K562 (cell line): ENCODE results near the gene RCE1. TPM values are rescaled to one million over a fixed set of nuclear protein-coding genes. Genes with fewer than 3 reads are reported as not detected.

ENCODE experiments used
- ATAC-seq: fragments of 200-7000 bp; cut with Tn5 transposase; 3 replicates; pipeline ENCODE4 v1.9.1; 2020; ENCODE audit warnings: moderate library complexity
- BruUV-seq: library from RNA; stranded (reverse); fragments of 400-500 nt; replicated peaks from 2 replicates; lab custom pipeline; 2021; lab: Mats Ljungman, UMichigan
- CTCF ChIA-PET: fragments of 300-600 bp; formaldehyde crosslinking; extraction: SDS; loops from one replicate; lab custom pipeline; 2021; ENCODE audit warnings: low intra/inter-chr PET ratio; lab: Yijun Ruan, JAX
- POLR2A ChIA-PET: fragments of 300-600, 350-650 bp; sonication (Branson Sonifier 250); formaldehyde crosslinking; extraction: SDS; loops from one replicate; lab custom pipeline; 2021; ENCODE audit warnings: antibody characterized with exemption, inconsistent platforms; lab: Yijun Ruan, JAX
- DNase-seq, 4 experiments: peaks; one replicate each; pipeline versions ENCODE4 v3.0.0 to v3.0.0-alpha.2; 2011 to 2018; ENCODE audit warnings: low spot score in 3 of 4, mixed read lengths in 3 of 4; ENCODE audit errors: extremely low read depth in 1 of 4
- FAIRE-seq: peaks from 2 replicates; lab custom pipeline; 2011; peaks lifted over from hg19 to GRCh38; lab: Jason Lieb, UNC
- H2AFZ ChIP-seq: 2 replicates; pipeline ENCODE4 v1.6.0; 2011; ENCODE audit warnings: low read depth, low read length, control low read depth, inconsistent platforms
- H3K27ac ChIP-seq: fragments of 200-600 bp; 3 replicates; pipeline ENCODE4 v1.8.0; 2011; ENCODE audit warnings: low read depth, mild to moderate bottlenecking, control low read depth, inconsistent platforms, low read length, moderate library complexity, mixed read lengths; ENCODE audit errors: extremely low read depth
- H3K27me3 ChIP-seq, 2 experiments: fragments of 300-600 bp in 1 of 2; 2 replicates in 1 of 2; 3 replicates in 1 of 2; pipeline versions ENCODE4 v1.6.0 to v1.8.0; 2011; ENCODE audit warnings: inconsistent platforms in 2 of 2, low read length in 2 of 2, mild to moderate bottlenecking in 1 of 2, mixed read lengths in 1 of 2, moderate library complexity in 1 of 2; ENCODE audit not compliant: control insufficient read depth in 2 of 2, insufficient read depth in 2 of 2
- H3K36me3 ChIP-seq: fragments of 300-600 bp; 3 replicates; pipeline ENCODE4 v1.8.0; 2011; ENCODE audit warnings: mild to moderate bottlenecking, low read length, inconsistent platforms; ENCODE audit not compliant: control insufficient read depth, insufficient read depth
- H3K4me1 ChIP-seq, 2 experiments: fragments of 200-600 bp in 1 of 2; replicated peaks in 1 of 2; 2 replicates in 1 of 2; 3 replicates in 1 of 2; pipeline versions ENCODE4 v1.5.1 to v1.8.0; 2011; ENCODE audit warnings: inconsistent platforms in 2 of 2, low read length in 2 of 2, mild to moderate bottlenecking in 1 of 2, mixed read lengths in 1 of 2, moderate library complexity in 1 of 2; ENCODE audit not compliant: control insufficient read depth in 2 of 2, insufficient read depth in 2 of 2
- H3K4me2 ChIP-seq: 2 replicates; pipeline ENCODE4 v1.6.1; 2011; ENCODE audit warnings: low read length, control low read depth, inconsistent platforms, mixed read lengths; ENCODE audit not compliant: insufficient read depth
- H3K4me3 ChIP-seq: fragments of 200-600 bp; sonication (generic), shearing (Covaris generic); 2 replicates; pipeline ENCODE4 v1.5.1; 2016; ENCODE audit warnings: control low read depth, inconsistent platforms
- H3K79me2 ChIP-seq: fragments of 200-600 bp; 3 replicates; pipeline ENCODE4 v1.8.0; 2011; ENCODE audit warnings: low read length, inconsistent platforms; ENCODE audit not compliant: control insufficient read depth, insufficient read depth
- H3K9ac ChIP-seq, 2 experiments: 2 replicates each; pipeline versions ENCODE4 v1.6.0 to v1.6.1; 2011; ENCODE audit warnings: low read depth in 2 of 2, low read length in 2 of 2, control low read depth in 1 of 2, inconsistent platforms in 1 of 2, mild to moderate bottlenecking in 1 of 2, mixed read lengths in 1 of 2; ENCODE audit not compliant: insufficient read depth in 1 of 2
- H3K9me1 ChIP-seq: one replicate; pipeline ENCODE4 v1.6.0; 2011; ENCODE audit warnings: inconsistent platforms, mild to moderate bottlenecking, low read length, moderate library complexity; ENCODE audit not compliant: control insufficient read depth, insufficient read depth
- H3K9me3 ChIP-seq: replicated peaks from 2 replicates; pipeline ENCODE4 v1.5.1; 2011; ENCODE audit warnings: low read depth, low read length, inconsistent platforms; ENCODE audit not compliant: control insufficient read depth, insufficient read depth
- H4K20me1 ChIP-seq: replicated peaks from 2 replicates; pipeline ENCODE4 v1.6.1; 2011; ENCODE audit warnings: low read length, inconsistent platforms, mixed read lengths; ENCODE audit not compliant: control insufficient read depth, insufficient read depth
- GTF2B ChIP-seq: IDR thresholded peaks from 2 replicates; pipeline ENCODE4 v1.6.1; 2011; ENCODE audit not compliant: insufficient read length; ENCODE audit errors: extremely low read depth
- MTF1 ChIP-seq: fragments of 250-450 bp; sonication (Bioruptor Pico); IDR thresholded peaks from 2 replicates; pipeline ENCODE4 v1.9.0; 2021; ENCODE audit warnings: moderate library complexity, mild to moderate bottlenecking, inconsistent platforms, borderline replicate concordance
- SMARCA5 ChIP-seq: fragments of 450-650 bp; IDR thresholded peaks from 2 replicates; pipeline ENCODE4 v1.6.1; 2016
- ZNF445 ChIP-seq: fragments of 250-450 bp; sonication (Bioruptor Pico); IDR thresholded peaks from 2 replicates; pipeline ENCODE4 v1.4.0; 2020; ENCODE audit warnings: low read depth, mild to moderate bottlenecking, moderate library complexity
- WGBS: fragments of 100-300 bp; shearing (Covaris generic); methylation state at CpG from one replicate; pipeline ENCODE4 v1.1.6; 2016; ENCODE audit warnings: low coverage, mixed read lengths; ENCODE audit not compliant: insufficient coverage; ENCODE audit errors: missing lambda C conversion rate; 5-methylcytosine and 5-hydroxymethylcytosine counted together
- in situ Hi-C: fragments of 300-500 bp; cut with MboI; formaldehyde crosslinking; loops from 4 replicates; pipeline ENCODE4 v1.15.0; 2018; ENCODE audit warnings: inconsistent platforms, mixed read lengths
- intact Hi-C: fragments of 100-400 bp; cut with micrococcal nuclease; formaldehyde crosslinking; loops from 2 replicates; pipeline ENCODE4 v1.14.2; 2022
- polyA plus RNA-seq, 8 experiments: library from polyadenylated mRNA; depleted of rRNA in 4 of 8; stranded (reverse) in 5 of 8; unstranded in 3 of 8; fragments of >200 nt; fragmentation: Nextera tagmentation in 2 of 8; fragmentation: Illumina TruSeq in 1 of 8; extraction: Ambion mirVana in 2 of 8; extraction: Trizol in 1 of 8; gene quantifications; 2 replicates each; pipeline versions ENCODE4 v1.2.1 to v1.2.3, GENCODE V29; 2011 to 2014; ENCODE audit warnings: inconsistent platforms in 1 of 8, missing spikeins in 1 of 8
- total RNA-seq, 7 experiments: library from RNA; depleted of rRNA in 6 of 7; stranded (reverse); fragments of >200 nt in 6 of 7; fragmentation: Illumina TruSeq in 2 of 7; extraction: Trizol in 2 of 7; gene quantifications; 2 replicates each; pipeline versions ENCODE4 v1.2.1 to v1.2.3, GENCODE V29; 2011 to 2021; ENCODE audit warnings: low replicate concordance in 1 of 7

Gene RCE1
- total and polyA plus RNA-seq, 9 of the 15 experiments (the other 6 are each of a cell fraction or from before 2014, with no cell fraction given): 0.75 to 41.5 (median 15.1) TPM

- in situ Hi-C loops: no loop called here
- intact Hi-C loops: no loop called here
- H2AFZ ChIP-seq: no peak overlapping the region
- BruUV-seq: no TSS peak
- 0 out of 2 replicates have a peak, but pooled peaks cover 3% of the 10 kb centered on the region for H4K20me1 ChIP-seq
- FAIRE-seq: no peak
- H3K4me2 ChIP-seq: no peak overlapping the region
- H3K9me3 ChIP-seq: no peaks in the 10 kb centered on the region
- no peaks in the 10 kb centered on the region for H3K9me1 ChIP-seq
- WGBS: 73% methylated on average over 21 of the region's 35 CpGs
- H3K27ac ChIP-seq: no peak overlapping the region
- no peak for ATAC-seq
- H3K36me3 ChIP-seq: peaks cover 24% of the 10 kb centered on the region; the same call in 1 of the 3 replicates
- peak overlapping the region in 1 of 2 experiments; percentile 28; a peak in 1 of 4 replicates for H3K9ac ChIP-seq
- no peak for DNase-seq
- no peaks in the 10 kb centered on the region for H3K27me3 ChIP-seq
- TF ChIP-seq SMARCA5: no peak
- no peak for TF ChIP-seq MTF1 (CRISPR knock-in tag)
- no peak for TF ChIP-seq GTF2B
- TF ChIP-seq ZNF445 (CRISPR knock-in tag): no peak
- no peak overlapping the region for H3K4me3 ChIP-seq
- H3K4me1 ChIP-seq: peaks cover 10 to 75% of the 10 kb centered on the region in 2 experiments; a peak in 4 of 5 replicates
- ChIA-PET CTCF (no interaction called here), POLR2A (interaction anchor here (1.0 to 1.6 kb wide), 4 partner anchors 12 to 167 kb away, joined by 3 to 6 read pairs (median 4); no protein-coding TSS in a partner anchor)
- H3K79me2 ChIP-seq: no peaks in the 10 kb centered on the region
Measured at GRCh38 chr11:66864172-66864901, 21.1 kb downstream of the RCE1 start.
